GM23338 (cell line): ENCODE data around the gene NAGA. TPM values are rescaled to one million over a fixed set of nuclear protein-coding genes. Genes with fewer than 3 reads are reported as not detected.

ENCODE experiments used
- ATAC-seq: fragments of 200-7000 bp; cut with Tn5 transposase; 3 replicates; pipeline ENCODE4 v1.9.1; 2020
- DNase-seq: peaks from one replicate; pipeline ENCODE4 v3.0.0-alpha.2; 2015; ENCODE audit warnings: low spot score
- H2AFZ ChIP-seq: fragments of 200-600 bp; sonication (generic); 2 replicates; pipeline ENCODE4 v1.8.0; 2016; ENCODE audit warnings: antibody characterized with exemption, mild to moderate bottlenecking, moderate library complexity
- H3F3A ChIP-seq: fragments of 200-600 bp; sonication (generic); replicated peaks from 2 replicates; pipeline ENCODE4 v1.8.0; 2017; ENCODE audit warnings: antibody characterized with exemption, mixed run types, low read depth
- H3K27ac ChIP-seq: fragments of 200-600 bp; sonication (generic); 2 replicates; pipeline ENCODE4 v1.6.1; 2016; ENCODE audit warnings: low read depth
- H3K27me3 ChIP-seq: fragments of 200-600 bp; sonication (generic); 2 replicates; pipeline ENCODE4 v1.8.0; 2016; ENCODE audit warnings: mild to moderate bottlenecking, mixed run types, moderate library complexity; ENCODE audit not compliant: insufficient read depth
- H3K36me3 ChIP-seq: fragments of 200-600 bp; sonication (generic); 2 replicates; pipeline ENCODE4 v1.8.0; 2016; ENCODE audit warnings: mild to moderate bottlenecking; ENCODE audit not compliant: insufficient read depth
- H3K4me1 ChIP-seq: fragments of 200-600 bp; sonication (generic); 2 replicates; pipeline ENCODE4 v1.8.0; 2016; ENCODE audit warnings: mild to moderate bottlenecking, moderate library complexity; ENCODE audit not compliant: insufficient read depth
- H3K4me2 ChIP-seq: fragments of 200-600 bp; sonication (generic); 2 replicates; pipeline ENCODE4 v1.7.1; 2017; ENCODE audit warnings: mixed run types
- H3K4me3 ChIP-seq: fragments of 200-600 bp; sonication (generic); 2 replicates; pipeline ENCODE4 v1.6.1; 2016; ENCODE audit warnings: mixed run types
- H3K79me2 ChIP-seq: fragments of 200-600 bp; sonication (generic); replicated peaks from 2 replicates; pipeline ENCODE4 v1.8.0; 2017; ENCODE audit warnings: mild to moderate bottlenecking; ENCODE audit not compliant: insufficient read depth
- H3K9me2 ChIP-seq: fragments of 200-600 bp; sonication (generic); 2 replicates; pipeline ENCODE4 v1.8.0; 2017; ENCODE audit not compliant: insufficient read depth
- H4K20me1 ChIP-seq: fragments of 200-600 bp; sonication (generic); replicated peaks from 2 replicates; pipeline ENCODE4 v1.8.0; 2017; ENCODE audit warnings: mild to moderate bottlenecking; ENCODE audit not compliant: insufficient read depth
- H3K27ac Mint-ChIP-seq: 2 replicates; pipeline ENCODE4 v1.8.0; 2020; ENCODE audit warnings: inconsistent platforms, mild to moderate bottlenecking, moderate library complexity, mixed read lengths
- H3K27me3 Mint-ChIP-seq: 3 replicates; pipeline ENCODE4 v1.8.0; 2022; ENCODE audit warnings: low read depth, mild to moderate bottlenecking, moderate library complexity, mixed read lengths, inconsistent platforms; ENCODE audit not compliant: insufficient read depth, poor library complexity
- H3K36me3 Mint-ChIP-seq: 3 replicates; pipeline ENCODE4 v1.8.0; 2021; ENCODE audit warnings: low read depth, mild to moderate bottlenecking, inconsistent platforms, moderate library complexity, mixed read lengths
- H3K4me1 Mint-ChIP-seq: 3 replicates; pipeline ENCODE4 v1.8.0; 2020; ENCODE audit warnings: mild to moderate bottlenecking, inconsistent platforms, mixed read lengths
- H3K4me3 Mint-ChIP-seq: 3 replicates; pipeline ENCODE4 v1.8.0; 2021; ENCODE audit warnings: moderate library complexity, mild to moderate bottlenecking, inconsistent platforms, mixed read lengths
- H3K9me3 Mint-ChIP-seq: 3 replicates; pipeline ENCODE4 v1.8.0; 2020; ENCODE audit warnings: moderate library complexity, mild to moderate bottlenecking, inconsistent platforms, mixed read lengths
- CREB1 ChIP-seq: fragments of 250-450 bp; sonication (Bioruptor Pico); IDR thresholded peaks from 2 replicates; pipeline ENCODE4 v1.5.0; 2020; ENCODE audit warnings: low read depth, mild to moderate bottlenecking, moderate library complexity
- CTCF ChIP-seq, 2 experiments: fragments of 200-600 bp in 1 of 2; sonication (generic) in 1 of 2; conservative IDR thresholded peaks; 2 replicates each; pipeline versions ENCODE4 v1.5.1 to v1.6.1; 2016 to 2017; ENCODE audit warnings: antibody characterized with exemption in 2 of 2, low read depth in 2 of 2, mild to moderate bottlenecking in 2 of 2, moderate library complexity in 1 of 2
- EZH2 ChIP-seq: fragments of 200-600 bp; sonication (generic); IDR thresholded peaks from one replicate; pipeline ENCODE4 v1.8.0; 2017; ENCODE audit warnings: antibody characterized with exemption, mild to moderate bottlenecking, low read depth; ENCODE audit not compliant: unreplicated experiment
- EZH2phosphoT487 ChIP-seq: fragments of 200-600 bp; sonication (generic); IDR thresholded peaks from one replicate; pipeline ENCODE4 v1.8.1; 2018; ENCODE audit warnings: antibody characterized with exemption; ENCODE audit not compliant: unreplicated experiment
- JUNB ChIP-seq: IDR thresholded peaks from one replicate; pipeline ENCODE4 v1.6.1; 2016; ENCODE audit warnings: antibody characterized with exemption; ENCODE audit not compliant: unreplicated experiment
- NANOG ChIP-seq: IDR thresholded peaks from 2 replicates; pipeline ENCODE4 v1.6.1; 2016; ENCODE audit warnings: antibody characterized with exemption, borderline replicate concordance
- POLR2AphosphoS5 ChIP-seq: IDR thresholded peaks from 2 replicates; pipeline ENCODE4 v1.6.1; 2016; ENCODE audit warnings: antibody characterized with exemption, low read depth
- STAT1 ChIP-seq: IDR thresholded peaks from one replicate; pipeline ENCODE4 v1.6.1; 2016; ENCODE audit warnings: antibody characterized with exemption; ENCODE audit not compliant: unreplicated experiment
- ZNF114 ChIP-seq: fragments of 250-450 bp; sonication (Bioruptor Pico); IDR thresholded peaks from 2 replicates; pipeline ENCODE4 v1.5.0; 2020; ENCODE audit warnings: mild to moderate bottlenecking, moderate library complexity
- ZNF331 ChIP-seq: fragments of 250-450 bp; sonication (Bioruptor Pico); IDR thresholded peaks from 2 replicates; pipeline ENCODE4 v1.5.0; 2020; ENCODE audit warnings: low read depth, mild to moderate bottlenecking, moderate library complexity
- ZNF462 ChIP-seq: fragments of 250-450 bp; sonication (Bioruptor Pico); IDR thresholded peaks from 2 replicates; pipeline ENCODE4 v1.5.0; 2020; ENCODE audit warnings: mild to moderate bottlenecking, moderate library complexity
- polyA plus RNA-seq: library from polyadenylated mRNA; unstranded; fragments of >200 nt; fragmentation: Nextera tagmentation; extraction: Ambion mirVana; gene quantifications from 2 replicates; pipeline ENCODE4 v1.2.1, GENCODE V29; 2016
- total RNA-seq: library from RNA; depleted of rRNA; stranded (reverse); fragments of >200 nt; shearing (Covaris generic); gene quantifications from 2 replicates; pipeline ENCODE4 v1.2.3, GENCODE V29; 2014
- TF ChIP-seq, protein P1 (sequence below): IDR thresholded peaks from one replicate; pipeline ENCODE4 v1.6.1; 2018; ENCODE audit warnings: antibody characterized with exemption; ENCODE audit not compliant: unreplicated experiment
- TF ChIP-seq, protein P2 (sequence below): IDR thresholded peaks from 2 replicates; pipeline ENCODE4 v1.6.1; 2016; ENCODE audit warnings: antibody characterized with exemption

The NAGA gene
- total and polyA plus RNA-seq, 2 experiments from 2014 or later = 6.3 to 21.4 TPM

DNA sequence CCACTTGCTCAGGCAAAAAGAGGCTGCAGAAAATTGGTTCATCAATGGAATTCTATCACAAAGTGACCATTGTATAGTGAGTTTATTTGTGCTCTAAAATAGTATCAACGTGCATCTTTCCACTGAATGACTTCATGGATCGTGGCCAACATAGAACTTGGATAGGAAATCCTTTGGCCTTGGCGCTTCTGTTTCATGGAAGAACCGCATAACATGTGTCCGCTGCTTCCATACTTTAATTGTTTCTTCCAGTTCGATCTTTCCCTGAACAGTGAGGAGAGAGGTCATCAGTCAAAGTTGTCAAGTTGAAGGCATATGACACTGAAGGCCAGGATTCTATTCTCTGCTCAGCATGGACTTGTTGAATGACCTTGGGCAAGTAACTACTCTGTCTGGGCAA lies 15.4 kb upstream of the NAGA start:
- no peak overlapping the region for H3K4me3 Mint-ChIP-seq

More for the DNA sequence above, 15.4 kb upstream of the NAGA start:
- ATAC-seq = no peak
- H3K4me1 Mint-ChIP-seq = 0 out of 3 replicates have a peak, but pooled peaks cover 2% of the 10 kb centered on the region
- Histone ChIP-seq H4K20me1 (peaks cover 19% of the 10 kb centered on the region), H3K4me3 (no peak overlapping the region), H3K27ac (no peak overlapping the region), H2AFZ (no peak overlapping the region), H3K36me3 (peaks cover 24% of the 10 kb centered on the region), H3K4me2 (no peak overlapping the region), H3K79me2 (peaks cover 30% of the 10 kb centered on the region), H3F3A (no peaks in the 10 kb centered on the region; the same call in 1 of the 2 replicates), H3K4me1 (no peaks in the 10 kb centered on the region), H3K9me2 (no peaks in the 10 kb centered on the region), H3K27me3 (no peaks in the 10 kb centered on the region)
- H3K27me3 Mint-ChIP-seq = peaks cover 14% of the 10 kb centered on the region
- no peak for DNase-seq
- no peak overlapping the region for H3K27ac Mint-ChIP-seq
- peaks cover 15% of the 10 kb centered on the region for H3K9me3 Mint-ChIP-seq
- TF ChIP-seq ZNF114 = no peak
- TF ChIP-seq, protein P1, sequence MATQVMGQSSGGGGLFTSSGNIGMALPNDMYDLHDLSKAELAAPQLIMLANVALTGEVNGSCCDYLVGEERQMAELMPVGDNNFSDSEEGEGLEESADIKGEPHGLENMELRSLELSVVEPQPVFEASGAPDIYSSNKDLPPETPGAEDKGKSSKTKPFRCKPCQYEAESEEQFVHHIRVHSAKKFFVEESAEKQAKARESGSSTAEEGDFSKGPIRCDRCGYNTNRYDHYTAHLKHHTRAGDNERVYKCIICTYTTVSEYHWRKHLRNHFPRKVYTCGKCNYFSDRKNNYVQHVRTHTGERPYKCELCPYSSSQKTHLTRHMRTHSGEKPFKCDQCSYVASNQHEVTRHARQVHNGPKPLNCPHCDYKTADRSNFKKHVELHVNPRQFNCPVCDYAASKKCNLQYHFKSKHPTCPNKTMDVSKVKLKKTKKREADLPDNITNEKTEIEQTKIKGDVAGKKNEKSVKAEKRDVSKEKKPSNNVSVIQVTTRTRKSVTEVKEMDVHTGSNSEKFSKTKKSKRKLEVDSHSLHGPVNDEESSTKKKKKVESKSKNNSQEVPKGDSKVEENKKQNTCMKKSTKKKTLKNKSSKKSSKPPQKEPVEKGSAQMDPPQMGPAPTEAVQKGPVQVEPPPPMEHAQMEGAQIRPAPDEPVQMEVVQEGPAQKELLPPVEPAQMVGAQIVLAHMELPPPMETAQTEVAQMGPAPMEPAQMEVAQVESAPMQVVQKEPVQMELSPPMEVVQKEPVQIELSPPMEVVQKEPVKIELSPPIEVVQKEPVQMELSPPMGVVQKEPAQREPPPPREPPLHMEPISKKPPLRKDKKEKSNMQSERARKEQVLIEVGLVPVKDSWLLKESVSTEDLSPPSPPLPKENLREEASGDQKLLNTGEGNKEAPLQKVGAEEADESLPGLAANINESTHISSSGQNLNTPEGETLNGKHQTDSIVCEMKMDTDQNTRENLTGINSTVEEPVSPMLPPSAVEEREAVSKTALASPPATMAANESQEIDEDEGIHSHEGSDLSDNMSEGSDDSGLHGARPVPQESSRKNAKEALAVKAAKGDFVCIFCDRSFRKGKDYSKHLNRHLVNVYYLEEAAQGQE = no peak
- no peak for TF ChIP-seq EZH2
- no peak for TF ChIP-seq STAT1
- TF ChIP-seq CTCF (conservative IDR thresholded peaks at IDR 0.05; ENCODE audit: low read depth in 2 of 2) = no peak
- TF ChIP-seq, protein P2, sequence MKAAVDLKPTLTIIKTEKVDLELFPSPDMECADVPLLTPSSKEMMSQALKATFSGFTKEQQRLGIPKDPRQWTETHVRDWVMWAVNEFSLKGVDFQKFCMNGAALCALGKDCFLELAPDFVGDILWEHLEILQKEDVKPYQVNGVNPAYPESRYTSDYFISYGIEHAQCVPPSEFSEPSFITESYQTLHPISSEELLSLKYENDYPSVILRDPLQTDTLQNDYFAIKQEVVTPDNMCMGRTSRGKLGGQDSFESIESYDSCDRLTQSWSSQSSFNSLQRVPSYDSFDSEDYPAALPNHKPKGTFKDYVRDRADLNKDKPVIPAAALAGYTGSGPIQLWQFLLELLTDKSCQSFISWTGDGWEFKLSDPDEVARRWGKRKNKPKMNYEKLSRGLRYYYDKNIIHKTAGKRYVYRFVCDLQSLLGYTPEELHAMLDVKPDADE = no peak
- no peak for TF ChIP-seq POLR2AphosphoS5
- TF ChIP-seq CREB1 (CRISPR knock-in tag) = no peak
- no peak for TF ChIP-seq ZNF331 (CRISPR knock-in tag)
- no peak for TF ChIP-seq EZH2phosphoT487
- no peak for TF ChIP-seq NANOG
- no peak for TF ChIP-seq JUNB
- TF ChIP-seq ZNF462 = no peak
- peaks cover 68% of the 10 kb centered on the region for H3K36me3 Mint-ChIP-seq
